Measurements from ENCODE around the gene TAOK2. TPM values are rescaled to one million over a fixed set of nuclear protein-coding genes. Genes with fewer than 3 reads are reported as not detected.
"Not testable (repeated sequence)": the region's sequence is repeated elsewhere in the genome, so short reads cannot be mapped to it uniquely, and the experiment has no call there.

TAOK2 gene
- total RNA-seq, 2 donors from 2014 or later = 34.9 to 44.0 TPM

DNA sequence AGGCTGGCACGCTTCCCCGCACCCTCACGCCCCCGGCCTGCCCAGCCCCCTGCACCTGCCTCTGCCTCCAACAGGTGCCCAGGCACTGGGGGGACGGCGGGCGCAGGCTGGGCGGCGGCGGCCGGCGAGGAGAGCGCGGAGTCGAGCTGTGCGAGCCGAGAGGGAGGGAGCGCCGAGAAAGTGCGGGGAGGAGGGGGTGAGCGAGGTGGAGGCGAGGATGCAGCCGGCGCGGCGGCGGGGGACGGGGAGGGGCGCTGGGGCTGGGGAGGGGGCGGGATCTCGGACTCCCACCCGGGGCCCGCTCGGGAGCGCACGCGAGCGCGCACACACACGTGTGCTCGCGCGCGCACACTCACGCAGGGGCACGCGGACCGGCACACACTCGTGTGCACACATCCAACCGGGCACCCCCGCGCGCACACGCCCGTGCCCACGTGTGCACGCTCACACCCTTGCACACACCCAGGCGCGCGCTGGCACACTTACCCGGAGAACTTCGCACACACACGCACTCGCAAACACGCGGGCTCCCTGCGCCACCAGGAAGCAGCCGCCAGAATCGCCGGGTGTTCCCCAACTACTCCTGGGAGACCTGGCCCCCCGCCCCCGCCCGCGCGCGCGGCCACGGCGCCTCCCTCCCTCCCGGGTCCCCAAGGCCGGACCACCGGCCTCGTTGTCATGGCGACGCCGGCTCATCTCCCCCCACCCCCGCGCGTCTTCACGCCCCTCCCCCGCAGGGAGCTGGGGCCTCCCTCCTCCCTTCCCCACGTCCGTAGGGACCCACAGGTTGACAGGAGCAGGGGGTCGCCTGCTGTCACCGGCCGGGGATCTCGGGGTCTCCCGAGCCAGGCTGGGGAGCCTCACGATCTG lies 37.4 kb downstream of the TAOK2 start, which contains the start of gene DOC2A:
Gene DOC2A (minus strand): TSS at position 184 of the 870 bp plus-strand sequence. CDS start 805 bp downstream, outside the sequence.
- no peak within 1 kb of the TSS for H3K27ac Mint-ChIP-seq
- peaks cover 4% of the 10 kb centered on the region for H3K4me1 Mint-ChIP-seq

DNA sequence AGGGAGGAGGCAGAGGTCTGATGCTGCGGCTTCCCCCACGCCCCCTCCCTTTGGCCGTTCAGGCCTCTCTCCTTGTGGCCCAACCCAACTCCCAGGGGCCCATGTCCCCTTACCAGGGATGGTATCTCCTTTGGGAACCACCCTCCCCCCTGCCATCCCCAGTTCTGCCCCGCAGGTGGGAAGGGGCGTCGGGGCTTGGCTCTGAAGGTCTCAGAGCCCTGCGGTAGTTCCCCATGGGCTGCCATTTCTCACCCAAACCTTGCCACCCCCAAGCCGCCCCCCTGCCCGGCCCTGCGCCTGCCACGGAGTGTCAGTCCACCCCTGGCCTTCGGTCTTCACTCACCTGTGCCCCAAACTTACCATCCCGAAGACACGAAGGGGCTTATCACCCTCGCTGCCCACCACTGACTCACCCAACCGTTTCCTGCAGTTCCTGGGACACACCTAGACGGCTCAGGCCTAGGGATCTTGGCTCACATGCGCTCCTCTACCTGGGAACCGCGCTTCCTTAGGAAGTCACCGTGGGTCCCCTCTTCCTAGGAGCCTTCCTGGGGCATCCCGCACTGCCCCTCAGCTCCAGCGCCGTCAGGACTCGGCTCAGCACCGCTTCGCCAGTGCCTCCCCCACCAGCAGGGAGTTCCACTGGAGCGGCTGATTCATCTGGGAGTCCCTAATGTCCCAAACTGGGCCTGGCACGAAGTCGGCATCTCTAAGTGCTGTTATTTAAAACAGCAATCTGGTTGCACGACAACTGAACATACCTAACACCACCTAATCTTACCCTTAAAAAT lies 38.2 kb downstream of the TAOK2 start:
- peak overlapping the region; percentile 72 for H3K4me3 Mint-ChIP-seq
- H3K27ac Mint-ChIP-seq = no peak overlapping the region
- H3K27me3 Mint-ChIP-seq = peaks cover 17% of the 10 kb centered on the region
- no peak for ATAC-seq (replicated peaks)
- peaks cover 4% of the 10 kb centered on the region for H3K4me1 Mint-ChIP-seq
- peaks cover 5% of the 10 kb centered on the region for H3K36me3 Mint-ChIP-seq (ENCODE audit: low read depth)
- H3K9me3 Mint-ChIP-seq = no peaks in the 10 kb centered on the region

More for the DNA sequence above, 37.4 kb downstream of the TAOK2 start, which contains the start of gene DOC2A:
- no peaks in the 10 kb centered on the region for H3K9me3 Mint-ChIP-seq
- peaks cover 5% of the 10 kb centered on the region for H3K36me3 Mint-ChIP-seq (ENCODE audit: low read depth)
- peak; percentile 56 for ATAC-seq (replicated peaks)
- peak within 1 kb of the TSS; percentile 72 for H3K4me3 Mint-ChIP-seq
- peaks cover 17% of the 10 kb centered on the region for H3K27me3 Mint-ChIP-seq

DNA sequence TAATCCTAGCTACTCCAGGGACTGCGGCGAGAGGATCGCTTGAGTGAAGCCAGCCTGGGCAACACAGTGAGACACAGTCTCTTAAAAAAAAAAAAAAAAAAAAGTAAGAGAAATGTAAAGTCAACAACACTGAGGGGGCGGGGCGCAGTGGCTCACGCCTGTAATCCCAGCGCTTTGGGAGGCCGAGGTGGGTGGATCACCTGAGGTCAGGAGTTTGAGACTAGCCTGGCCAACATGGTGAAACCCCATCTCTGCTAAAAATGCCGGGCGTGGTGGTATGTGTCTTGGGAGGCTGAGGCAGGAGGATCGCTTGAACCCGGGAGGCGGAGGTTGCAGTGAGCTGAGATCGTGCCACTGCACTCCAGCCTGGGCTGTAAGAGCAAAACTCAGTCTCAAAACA lies 38.9 kb downstream of the TAOK2 start:
- not testable (repeated sequence) for H3K4me3 Mint-ChIP-seq; H3K4me1 Mint-ChIP-seq; H3K36me3 Mint-ChIP-seq (ENCODE audit: low read depth); ATAC-seq (replicated peaks); H3K9me3 Mint-ChIP-seq; H3K27ac Mint-ChIP-seq
- peaks cover 17% of the 10 kb centered on the region for H3K27me3 Mint-ChIP-seq

DNA sequence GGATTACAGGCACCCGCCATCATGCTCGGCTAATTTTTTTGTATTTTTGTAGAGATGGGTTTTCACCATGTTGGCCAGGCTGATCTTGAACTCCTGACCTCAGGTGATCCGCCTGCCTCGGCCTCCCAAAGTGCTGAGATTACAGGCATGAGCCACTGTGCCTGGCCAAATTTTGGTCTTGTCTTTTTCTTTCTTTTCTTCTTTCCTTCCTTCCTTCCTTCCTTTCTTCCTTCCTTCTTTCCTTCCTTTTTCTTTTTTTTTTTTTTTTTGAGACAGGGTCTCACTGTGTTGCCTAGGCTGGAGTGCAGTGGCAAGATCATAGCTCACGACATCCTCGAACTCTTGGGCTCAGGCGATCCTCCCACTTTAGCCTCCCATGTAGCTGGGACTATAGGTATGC lies 41.8 kb downstream of the TAOK2 start:
- H3K4me3 Mint-ChIP-seq; H3K9me3 Mint-ChIP-seq; H3K36me3 Mint-ChIP-seq (ENCODE audit: low read depth); H3K4me1 Mint-ChIP-seq; H3K27ac Mint-ChIP-seq; H3K27me3 Mint-ChIP-seq; ATAC-seq (replicated peaks): not testable (repeated sequence)

DNA sequence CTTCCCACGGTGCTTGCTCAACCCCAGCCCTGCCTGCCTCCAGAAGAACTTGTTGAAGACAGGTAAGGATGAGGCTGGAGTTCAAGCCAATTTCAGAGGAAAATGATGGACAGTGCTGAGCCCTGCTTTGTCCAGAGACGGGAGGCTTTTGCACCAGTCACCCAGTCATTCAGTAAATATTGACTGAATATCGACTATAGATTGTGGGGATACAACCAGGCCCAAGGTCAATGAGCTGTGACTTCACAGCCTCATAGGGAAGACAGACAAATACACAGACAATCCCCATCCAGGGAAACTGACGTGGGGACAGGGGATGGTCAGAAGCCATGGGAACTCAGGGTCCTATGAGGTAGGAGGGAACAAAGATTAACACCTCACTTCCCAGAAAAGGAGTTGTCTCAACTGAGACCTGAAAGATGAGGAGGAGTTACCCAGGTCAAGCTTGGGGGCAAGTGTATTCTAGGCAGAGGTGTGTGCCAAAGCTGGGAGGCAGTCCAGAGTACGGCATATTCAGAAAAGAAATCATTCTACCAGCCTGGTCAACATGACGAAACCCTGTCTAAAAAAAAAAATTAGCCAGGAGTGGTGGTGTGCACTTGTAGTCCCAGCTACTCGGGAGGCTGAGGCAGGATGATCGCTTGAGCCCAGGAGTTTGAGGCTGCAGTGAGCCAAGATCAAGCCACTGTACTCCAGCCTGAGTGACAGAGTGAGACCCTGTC lies 43.0 kb downstream of the TAOK2 start:
- Mint-ChIP-seq H3K36me3 (ENCODE audit: low read depth) (peaks cover 5% of the 10 kb centered on the region), H3K27me3 (peaks cover 4% of the 10 kb centered on the region), H3K4me1 (peaks cover 10% of the 10 kb centered on the region), H3K27ac (no peak overlapping the region), H3K9me3 (no peaks in the 10 kb centered on the region), H3K4me3 (no peak overlapping the region)
- no peak for ATAC-seq (replicated peaks)

DNA sequence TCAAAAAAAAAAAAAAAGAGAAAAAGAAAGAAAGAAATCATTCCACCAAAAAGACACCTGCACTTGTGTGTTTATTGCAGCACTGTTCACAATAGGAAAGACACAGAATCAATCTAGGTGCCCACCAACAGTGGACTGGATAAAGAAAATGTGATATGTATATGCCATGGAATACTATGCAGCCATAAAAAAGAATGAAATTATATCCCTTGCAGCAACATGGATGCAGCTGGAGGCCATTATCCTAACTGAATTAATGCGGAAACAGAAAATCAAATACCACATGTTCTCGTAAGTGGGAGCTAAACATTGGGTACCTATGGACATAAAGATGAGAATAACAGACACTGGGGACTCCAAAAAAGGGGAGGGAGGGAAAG lies 43.6 kb downstream of the TAOK2 start:
- Mint-ChIP-seq H3K27ac (no peak overlapping the region), H3K36me3 (ENCODE audit: low read depth) (no peaks in the 10 kb centered on the region), H3K4me3 (no peak overlapping the region), H3K9me3 (no peaks in the 10 kb centered on the region), H3K4me1 (peaks cover 5% of the 10 kb centered on the region), H3K27me3 (no peaks in the 10 kb centered on the region)
- ATAC-seq (replicated peaks) = no peak

DNA sequence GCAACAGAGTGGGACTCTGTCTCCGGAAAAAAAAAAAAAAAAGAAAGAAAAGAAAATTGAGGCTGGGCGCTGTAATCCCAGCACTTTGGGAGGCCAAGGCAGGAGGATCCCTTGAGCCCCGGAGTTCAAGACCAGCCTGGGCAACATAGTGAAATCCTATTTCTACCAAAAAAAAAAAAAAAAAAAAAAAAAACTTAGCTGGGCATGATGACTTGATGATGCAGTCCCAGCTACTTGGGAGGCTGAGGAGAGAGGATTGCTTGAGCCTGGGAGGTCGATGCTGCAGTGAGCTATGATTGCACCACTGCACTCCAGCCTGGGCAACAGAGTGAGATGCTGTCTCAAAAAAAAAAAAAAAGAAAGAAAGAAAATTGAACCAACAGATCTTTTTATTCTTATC lies 44.3 kb downstream of the TAOK2 start:
- not testable (repeated sequence) for ATAC-seq (replicated peaks); H3K36me3 Mint-ChIP-seq (ENCODE audit: low read depth); H3K27ac Mint-ChIP-seq; H3K4me3 Mint-ChIP-seq; H3K4me1 Mint-ChIP-seq; H3K27me3 Mint-ChIP-seq; H3K9me3 Mint-ChIP-seq

DNA sequence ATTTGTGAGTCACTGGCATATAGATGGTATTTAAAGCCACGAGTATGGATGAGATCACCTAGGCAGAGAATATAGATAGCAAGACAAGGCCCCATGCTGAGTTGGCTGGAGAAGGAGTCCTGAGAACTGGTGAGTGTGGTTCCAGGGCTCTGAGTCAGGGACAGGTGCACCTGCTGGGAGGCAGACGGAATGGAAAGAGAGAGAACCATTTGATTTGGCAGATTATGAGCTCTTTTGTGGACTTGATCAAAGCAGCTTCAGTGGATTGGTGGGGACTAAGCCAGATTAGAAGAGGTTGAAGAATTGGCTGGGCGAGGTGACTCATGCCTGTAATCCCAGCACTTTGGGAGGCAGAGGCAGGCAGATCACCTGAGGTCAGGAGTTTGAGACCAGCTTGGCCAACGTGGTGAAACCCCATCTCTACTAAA lies 45.1 kb downstream of the TAOK2 start:
- no peaks in the 10 kb centered on the region for H3K27me3 Mint-ChIP-seq
- peak; percentile 22 for ATAC-seq (replicated peaks)

DNA sequence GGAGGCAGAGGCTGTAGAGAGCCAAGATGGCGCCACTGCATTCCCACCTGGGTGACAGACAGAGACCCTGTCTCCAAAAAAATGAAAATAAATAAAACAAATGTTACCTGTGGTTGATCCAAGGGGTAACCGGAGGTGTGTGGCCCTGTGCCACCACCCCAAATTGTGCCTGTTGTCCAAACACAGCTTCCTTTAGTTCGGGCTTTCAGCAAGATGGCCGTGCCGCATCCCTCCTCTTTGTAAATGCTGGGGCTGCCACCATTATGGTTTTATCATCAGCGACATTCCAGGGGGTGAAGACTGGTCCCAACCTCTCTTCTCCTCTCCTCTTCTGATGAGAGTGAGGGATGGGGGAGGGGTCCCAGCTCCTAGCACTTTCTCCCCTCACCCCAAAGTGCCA lies 49.2 kb downstream of the TAOK2 start, which contains the start of gene C16orf92:
Gene C16orf92 (plus strand): TSS at position 312 of the 400 bp plus-strand sequence. CDS start 143 bp downstream, outside the sequence.
- H3K27ac Mint-ChIP-seq = no peak within 1 kb of the TSS
- no peaks in the 10 kb centered on the region for H3K9me3 Mint-ChIP-seq
- H3K4me3 Mint-ChIP-seq = no peak within 1 kb of the TSS
- peaks cover 5% of the 10 kb centered on the region for H3K4me1 Mint-ChIP-seq
- H3K27me3 Mint-ChIP-seq = peaks cover 15% of the 10 kb centered on the region
- ATAC-seq (replicated peaks) = no peak
- no peaks in the 10 kb centered on the region for H3K36me3 Mint-ChIP-seq (ENCODE audit: low read depth)

More for the DNA sequence above, 45.1 kb downstream of the TAOK2 start:
- Mint-ChIP-seq H3K4me3 (no peak overlapping the region), H3K36me3 (ENCODE audit: low read depth) (no peaks in the 10 kb centered on the region), H3K4me1 (peaks cover 5% of the 10 kb centered on the region), H3K27ac (no peak overlapping the region), H3K9me3 (no peaks in the 10 kb centered on the region)

DNA sequence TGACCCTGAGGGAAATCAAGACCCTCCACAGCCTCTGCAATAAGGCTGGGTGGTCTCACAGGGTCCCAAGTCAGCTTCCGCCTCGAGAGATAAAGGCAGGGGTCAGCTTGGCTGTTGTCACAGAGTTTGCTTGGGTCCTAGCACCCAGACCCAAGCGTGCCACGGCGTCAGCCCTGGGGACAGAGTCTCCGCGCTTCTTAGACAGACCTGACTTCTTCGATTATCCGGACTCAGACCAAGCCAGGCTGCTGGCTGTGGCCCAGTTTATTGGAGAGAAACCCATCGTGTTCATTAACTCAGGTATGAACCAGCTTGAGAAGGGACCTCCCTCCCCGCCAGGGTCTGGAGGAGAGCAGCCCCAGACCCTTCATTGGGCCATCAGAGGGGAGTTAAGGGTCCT lies 49.9 kb downstream of the TAOK2 start:
- peaks cover 19% of the 10 kb centered on the region for H3K27me3 Mint-ChIP-seq
- H3K4me1 Mint-ChIP-seq = peaks cover 5% of the 10 kb centered on the region
- no peak overlapping the region for H3K4me3 Mint-ChIP-seq
- no peaks in the 10 kb centered on the region for H3K36me3 Mint-ChIP-seq (ENCODE audit: low read depth)
- H3K27ac Mint-ChIP-seq = no peak overlapping the region
- ATAC-seq (replicated peaks) = no peak
- H3K9me3 Mint-ChIP-seq = no peaks in the 10 kb centered on the region

DNA sequence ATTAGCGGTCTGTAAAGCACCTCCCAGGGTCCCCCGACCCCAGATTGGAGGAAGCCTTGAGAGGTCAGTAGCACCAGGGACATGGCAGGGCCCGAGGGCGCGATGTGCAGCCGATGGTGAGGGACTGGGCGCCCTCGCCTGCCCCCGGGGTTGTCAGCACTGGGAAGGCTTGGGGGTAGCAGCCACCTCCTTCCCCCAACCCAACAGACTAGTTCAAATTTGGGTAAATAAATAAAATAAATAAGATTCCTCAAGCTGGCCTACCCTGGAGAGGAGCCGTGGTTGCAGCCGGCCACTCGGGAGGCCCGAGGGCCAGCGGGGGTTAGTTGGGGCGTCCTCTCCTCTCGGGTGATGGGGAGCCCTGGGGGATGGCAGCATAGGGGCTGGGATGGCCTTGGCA lies 50.8 kb downstream of the TAOK2 start:
- peaks cover 5% of the 10 kb centered on the region for H3K4me1 Mint-ChIP-seq
- no peaks in the 10 kb centered on the region for H3K36me3 Mint-ChIP-seq (ENCODE audit: low read depth)
- H3K27me3 Mint-ChIP-seq = peaks cover 25% of the 10 kb centered on the region
- H3K9me3 Mint-ChIP-seq = no peaks in the 10 kb centered on the region
- H3K4me3 Mint-ChIP-seq = no peak overlapping the region
- no peak for ATAC-seq (replicated peaks)
- no peak overlapping the region for H3K27ac Mint-ChIP-seq

DNA sequence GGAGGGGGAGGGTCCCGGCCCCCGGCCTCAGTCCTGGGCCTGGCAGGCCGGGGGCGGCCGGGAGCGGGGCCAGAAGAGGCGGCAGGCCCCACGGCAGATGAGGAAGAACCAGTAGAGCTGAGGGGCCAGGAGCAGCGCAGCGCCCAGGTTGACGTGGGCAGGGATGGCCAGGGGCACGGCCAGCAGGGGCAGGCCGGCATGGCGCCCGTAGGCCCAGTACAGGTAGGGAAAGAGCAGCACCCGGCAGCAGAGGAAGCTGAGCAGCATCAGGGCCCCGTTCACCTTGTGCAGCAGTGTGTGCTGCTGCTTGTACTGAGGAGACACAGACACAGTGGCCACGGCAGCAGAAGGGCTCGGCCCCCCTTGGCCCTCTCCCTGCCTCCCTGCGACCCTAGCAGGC lies 51.5 kb downstream of the TAOK2 start:
- ATAC-seq (replicated peaks) = no peak
- H3K9me3 Mint-ChIP-seq = no peaks in the 10 kb centered on the region
- no peak overlapping the region for H3K27ac Mint-ChIP-seq
- peaks cover 5% of the 10 kb centered on the region for H3K4me1 Mint-ChIP-seq
- H3K27me3 Mint-ChIP-seq = peaks cover 32% of the 10 kb centered on the region
- no peak overlapping the region for H3K4me3 Mint-ChIP-seq
- no peaks in the 10 kb centered on the region for H3K36me3 Mint-ChIP-seq (ENCODE audit: low read depth)

DNA sequence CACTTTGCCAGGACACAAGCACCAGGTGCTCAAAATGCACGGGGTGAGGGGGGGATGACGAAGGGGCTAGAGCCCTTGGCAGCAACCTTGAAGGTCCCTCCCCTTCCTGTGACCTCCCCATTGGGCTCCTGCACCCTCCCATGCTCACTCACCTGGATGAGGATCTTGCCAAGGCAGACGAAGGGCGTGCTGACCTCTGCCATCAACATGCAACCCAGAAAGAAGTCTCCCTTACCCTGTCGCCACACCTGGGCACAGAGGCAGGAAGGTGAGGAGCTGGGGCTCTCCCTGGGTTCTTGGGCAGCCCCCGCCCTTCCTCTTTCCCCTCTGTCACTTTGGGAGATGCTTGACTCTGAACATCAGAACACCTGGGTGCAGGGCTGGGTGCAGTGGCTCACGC lies 51.9 kb downstream of the TAOK2 start:
- no peak for ATAC-seq (replicated peaks)
- Mint-ChIP-seq H3K4me3 (no peak overlapping the region), H3K4me1 (peaks cover 5% of the 10 kb centered on the region), H3K27ac (no peak overlapping the region), H3K36me3 (ENCODE audit: low read depth) (no peaks in the 10 kb centered on the region), H3K9me3 (no peaks in the 10 kb centered on the region), H3K27me3 (peaks cover 34% of the 10 kb centered on the region)

DNA sequence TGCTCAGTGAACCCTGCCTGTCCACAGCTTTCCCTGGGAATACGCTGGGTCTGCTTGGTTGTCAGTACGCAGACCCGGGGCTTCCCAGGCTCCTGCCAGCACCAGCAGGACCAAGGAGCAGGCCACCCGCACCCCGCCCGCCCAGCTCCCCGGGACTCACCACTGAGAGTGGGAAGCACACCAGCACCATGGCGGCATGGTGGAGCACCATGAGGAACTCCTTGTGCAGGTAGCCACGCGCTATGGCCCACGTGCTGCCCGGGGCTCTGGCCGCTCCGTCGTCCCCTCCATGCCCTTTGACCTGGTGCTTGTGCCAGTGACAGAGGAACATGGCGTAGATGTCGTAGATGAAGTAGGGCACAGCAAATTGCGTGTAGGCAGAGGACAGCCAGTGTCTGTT lies 52.8 kb downstream of the TAOK2 start:
- Mint-ChIP-seq H3K27me3 (peaks cover 34% of the 10 kb centered on the region), H3K4me3 (no peak overlapping the region), H3K4me1 (no peaks in the 10 kb centered on the region), H3K9me3 (no peaks in the 10 kb centered on the region), H3K27ac (no peak overlapping the region), H3K36me3 (ENCODE audit: low read depth) (no peaks in the 10 kb centered on the region)
- ATAC-seq (replicated peaks) = no peak

Data from activated T-helper 17 cell treated with anti-CD3 and anti-CD28 coated beads, Interleukin-2, amount 50 U/mL, for 72 hours (primary cell).